GM12878 (cell line): ENCODE measurements around the gene CDH2.

Experiments used
- BACH1 ChIP-seq: fragments of 450-650 bp; IDR thresholded peaks from 2 replicates; pipeline ENCODE4 v1.6.1; 2017; ENCODE audit warnings: mild to moderate bottlenecking, borderline replicate concordance
- ESRRA ChIP-seq: IDR thresholded peaks from 2 replicates; pipeline ENCODE4 v1.6.1; 2012; ENCODE audit warnings: mild to moderate bottlenecking, low read length, improper control_type of control experiment
- EZH2 ChIP-seq: IDR thresholded peaks from 2 replicates; pipeline ENCODE4 v1.6.1; 2012; ENCODE audit warnings: low read depth, mild to moderate bottlenecking, control low read depth, inconsistent platforms, low read length, borderline replicate concordance; ENCODE audit not compliant: control insufficient read depth
- KDM1A ChIP-seq: fragments of 200-600 bp; sonication (generic); IDR thresholded peaks from 2 replicates; pipeline ENCODE4 v1.6.1; 2016; ENCODE audit warnings: borderline replicate concordance
- POLR2A ChIP-seq: IDR thresholded peaks from 2 replicates; pipeline ENCODE4 v1.6.1; 2011; ENCODE audit warnings: low read depth, mild to moderate bottlenecking, low read length
- RFX5 ChIP-seq: IDR thresholded peaks from 2 replicates; pipeline ENCODE4 v1.6.1; 2011; ENCODE audit warnings: low read depth, low read length, improper control_type of control experiment
- SMC3 ChIP-seq: IDR thresholded peaks from 2 replicates; pipeline ENCODE4 v1.6.1; 2011; ENCODE audit warnings: low read length, improper control_type of control experiment, borderline replicate concordance
- SRF ChIP-seq, 2 experiments: IDR thresholded peaks; 2 replicates each; pipeline ENCODE4 v1.6.1; 2011; ENCODE audit warnings: low read depth in 2 of 2, low read length in 2 of 2, mild to moderate bottlenecking in 1 of 2, moderate library complexity in 1 of 2

DNA sequence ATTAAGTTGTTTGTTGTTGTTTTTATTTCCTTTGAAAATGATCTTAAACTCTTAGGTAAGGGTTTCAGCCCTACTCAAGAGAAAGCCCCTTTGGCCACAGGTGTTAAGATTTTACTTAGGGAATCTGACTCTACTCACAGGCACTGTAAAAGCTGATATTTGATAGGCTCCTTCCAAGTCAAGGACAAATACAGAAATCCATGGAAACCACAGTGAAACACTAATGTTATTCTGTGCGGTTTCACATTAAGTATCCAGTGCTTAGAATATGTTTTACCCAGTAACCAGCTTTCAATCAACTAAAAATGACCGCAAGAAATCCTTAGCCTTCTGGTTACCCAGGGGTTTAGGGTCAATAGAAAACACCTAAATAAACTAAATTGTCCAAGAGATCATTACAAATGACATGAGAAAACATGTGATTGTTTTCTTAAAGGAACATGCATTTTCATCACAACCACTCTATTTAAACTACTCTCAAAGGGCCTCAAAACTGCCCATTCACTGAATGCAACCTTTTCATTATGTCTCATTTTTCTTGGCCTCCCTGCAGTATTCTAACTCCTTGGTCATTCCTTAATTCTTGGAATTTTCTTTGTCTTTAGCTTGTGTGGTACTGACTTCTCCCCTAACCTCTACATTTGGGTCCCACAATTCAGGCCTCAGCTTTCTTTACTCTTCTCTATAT is 56.0 kb downstream of the CDH2 start:
- TF ChIP-seq SRF (IDR thresholded peaks at IDR 0.05; ENCODE audit: low read depth in 2 of 2, low read length in 2 of 2) (no peak), RFX5 (no peak), EZH2 (no peak), SMC3 (no peak), BACH1 (no peak), POLR2A (no peak), KDM1A (no peak), ESRRA (no peak)
